GM12873 (cell line): Measurements from ENCODE around the gene YJEFN3.

Experiments
- CTCF ChIP-seq: IDR thresholded peaks from 2 replicates; pipeline ENCODE4 v1.5.1; 2012; ENCODE audit warnings: low read depth, mild to moderate bottlenecking, moderate library complexity, low read length, control low read depth; ENCODE audit not compliant: insufficient read depth; ENCODE audit errors: missing control alignments

YJEFN3 gene

GRCh38 chr19:19540715-19541515 lies 12.2 kb downstream of the YJEFN3 start:
- TF ChIP-seq CTCF, result no peak

- TF ChIP-seq CTCF, result no peak
Observed at GRCh38 chr19:19541616-19542015, 12.9 kb downstream of the YJEFN3 start.

GRCh38 chr19:19542507-19542906 lies 13.8 kb downstream of the YJEFN3 start:
- no peak for TF ChIP-seq CTCF

GRCh38 chr19:19543101-19543500 lies 14.4 kb downstream of the YJEFN3 start:
- no peak for TF ChIP-seq CTCF

- no peak for TF ChIP-seq CTCF
Observed at GRCh38 chr19:19543640-19544039, 14.9 kb downstream of the YJEFN3 start.

GRCh38 chr19:19544257-19544953 lies 15.7 kb downstream of the YJEFN3 start:
- TF ChIP-seq CTCF, result no peak

- no peak for TF ChIP-seq CTCF
Observed at GRCh38 chr19:19544954-19545591, 16.4 kb downstream of the YJEFN3 start.
